ENCODE results near the gene CASD1.

CASD1 gene

GRCh38 chr7:94590526-94591162 is 81.0 kb downstream of the CASD1 start:
- DNase-seq, result no peak

DNA sequence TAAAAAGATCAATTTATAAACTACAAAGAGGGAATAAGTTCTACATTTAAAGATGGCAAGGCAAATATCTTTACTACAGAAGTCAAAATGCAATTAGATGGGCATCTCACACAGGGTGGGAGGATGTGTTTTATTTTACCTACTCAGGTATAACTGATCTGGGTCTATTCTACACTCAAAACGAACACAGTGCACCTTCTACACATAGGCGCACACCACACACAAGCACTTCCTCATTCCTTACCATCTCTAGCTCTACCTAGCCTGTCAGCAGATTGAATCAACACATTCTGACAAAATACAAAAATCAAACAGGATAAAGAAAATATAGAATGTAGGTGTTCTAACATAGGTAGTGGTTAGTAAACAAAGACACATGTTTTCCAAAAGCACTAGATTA is 81.6 kb downstream of the CASD1 start:
- no peak for DNase-seq

- DNase-seq, result no peak
Measured at GRCh38 chr7:94594882-94595281, 85.3 kb downstream of the CASD1 start.

GRCh38 chr7:94595717-94596116 is 86.1 kb downstream of the CASD1 start:
- DNase-seq, result no peak

- no peak for DNase-seq
Measured at GRCh38 chr7:94600267-94600666, 90.7 kb downstream of the CASD1 start.

DNA sequence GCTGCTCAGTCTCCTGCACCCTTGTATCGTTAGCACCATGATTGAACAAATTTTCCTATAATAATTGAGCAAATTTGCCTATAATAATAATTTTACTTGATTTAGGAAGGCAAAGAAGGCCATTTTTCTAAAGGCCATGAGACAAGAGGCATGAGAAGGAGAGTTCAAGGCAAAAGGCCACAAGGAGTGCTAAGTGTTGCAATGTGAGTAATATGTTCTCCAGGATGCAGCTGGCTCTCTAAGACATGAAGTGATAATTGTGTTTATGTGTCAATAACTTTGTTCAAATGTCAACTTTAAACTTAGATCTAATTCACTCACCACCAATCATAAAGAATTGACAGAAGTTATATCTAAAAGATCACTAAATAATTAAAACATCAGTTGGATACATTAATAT is 92.6 kb downstream of the CASD1 start:
- no peak for DNase-seq

- no peak for DNase-seq
Measured at GRCh38 chr7:94605031-94605430, 95.4 kb downstream of the CASD1 start.
